HEK293T (cell line): ENCODE measurements around the gene ATP5F1D.

Experiments used
- ARNT ChIP-seq: fragments of 450-650 bp; IDR thresholded peaks from 2 replicates; pipeline ENCODE4 v1.6.1; 2017; ENCODE audit warnings: mild to moderate bottlenecking
- BHLHE40 ChIP-seq: fragments of 450-650 bp; IDR thresholded peaks from 2 replicates; pipeline ENCODE4 v1.6.1; 2016; ENCODE audit warnings: mild to moderate bottlenecking, moderate library complexity, borderline replicate concordance
- ELF4 ChIP-seq: fragments of 450-650 bp; IDR thresholded peaks from 2 replicates; pipeline ENCODE4 v1.6.1; 2017; ENCODE audit warnings: antibody characterized with exemption
- FOXA1 ChIP-seq: fragments of 450-650 bp; IDR thresholded peaks from 2 replicates; pipeline ENCODE4 v1.6.1; 2016; ENCODE audit warnings: mild to moderate bottlenecking
- FOXK2 ChIP-seq: fragments of 450-650 bp; IDR thresholded peaks from 2 replicates; pipeline ENCODE4 v1.6.1; 2016; ENCODE audit warnings: mild to moderate bottlenecking
- HDGF ChIP-seq: fragments of 450-650 bp; IDR thresholded peaks from 2 replicates; pipeline ENCODE4 v1.6.1; 2017; ENCODE audit warnings: antibody characterized with exemption, borderline replicate concordance
- LEF1 ChIP-seq: fragments of 450-650 bp; IDR thresholded peaks from 2 replicates; pipeline ENCODE4 v1.6.1; 2017; ENCODE audit warnings: mild to moderate bottlenecking, borderline replicate concordance
- SP1 ChIP-seq: fragments of 450-650 bp; IDR thresholded peaks from 2 replicates; pipeline ENCODE4 v1.6.1; 2017
- SUZ12 ChIP-seq: fragments of 450-650 bp; IDR thresholded peaks from 2 replicates; pipeline ENCODE4 v1.6.1; 2016; ENCODE audit warnings: mild to moderate bottlenecking
- TF ChIP-seq, protein P1 (sequence below): fragments of 450-650 bp; IDR thresholded peaks from 2 replicates; pipeline ENCODE4 v1.6.1; 2016

DNA sequence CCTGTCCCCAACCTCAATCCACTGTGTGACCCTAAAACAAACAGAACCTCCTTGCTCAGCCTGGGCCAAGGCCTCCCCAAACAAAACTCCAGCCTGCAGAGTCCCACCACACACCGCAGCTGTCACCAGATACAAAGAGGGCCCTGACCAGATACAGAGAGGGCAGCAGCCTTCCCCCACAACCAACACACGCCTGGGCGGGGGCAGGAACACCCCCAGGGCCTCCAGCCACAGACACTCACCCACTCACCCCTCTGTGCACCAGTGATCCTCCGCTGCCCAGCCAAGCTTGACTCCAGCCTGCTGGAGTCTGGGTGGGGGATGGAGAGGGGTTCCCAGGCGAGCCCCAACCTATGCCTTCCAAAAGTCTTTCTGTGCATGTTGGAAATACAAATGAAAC lies 21.6 kb downstream of the ATP5F1D start:
- TF ChIP-seq FOXA1 = no peak
- TF ChIP-seq BHLHE40 = no peak
- no peak for TF ChIP-seq HDGF
- TF ChIP-seq LEF1 = no peak
- TF ChIP-seq FOXK2 = no peak
- no peak for TF ChIP-seq ARNT
- TF ChIP-seq ELF4 = no peak
- TF ChIP-seq, protein P1, sequence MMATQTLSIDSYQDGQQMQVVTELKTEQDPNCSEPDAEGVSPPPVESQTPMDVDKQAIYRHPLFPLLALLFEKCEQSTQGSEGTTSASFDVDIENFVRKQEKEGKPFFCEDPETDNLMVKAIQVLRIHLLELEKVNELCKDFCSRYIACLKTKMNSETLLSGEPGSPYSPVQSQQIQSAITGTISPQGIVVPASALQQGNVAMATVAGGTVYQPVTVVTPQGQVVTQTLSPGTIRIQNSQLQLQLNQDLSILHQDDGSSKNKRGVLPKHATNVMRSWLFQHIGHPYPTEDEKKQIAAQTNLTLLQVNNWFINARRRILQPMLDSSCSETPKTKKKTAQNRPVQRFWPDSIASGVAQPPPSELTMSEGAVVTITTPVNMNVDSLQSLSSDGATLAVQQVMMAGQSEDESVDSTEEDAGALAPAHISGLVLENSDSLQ = no peak
- TF ChIP-seq SP1 = no peak
- no peak for TF ChIP-seq SUZ12
